ENCODE measurements around the gene DES.

DNA sequence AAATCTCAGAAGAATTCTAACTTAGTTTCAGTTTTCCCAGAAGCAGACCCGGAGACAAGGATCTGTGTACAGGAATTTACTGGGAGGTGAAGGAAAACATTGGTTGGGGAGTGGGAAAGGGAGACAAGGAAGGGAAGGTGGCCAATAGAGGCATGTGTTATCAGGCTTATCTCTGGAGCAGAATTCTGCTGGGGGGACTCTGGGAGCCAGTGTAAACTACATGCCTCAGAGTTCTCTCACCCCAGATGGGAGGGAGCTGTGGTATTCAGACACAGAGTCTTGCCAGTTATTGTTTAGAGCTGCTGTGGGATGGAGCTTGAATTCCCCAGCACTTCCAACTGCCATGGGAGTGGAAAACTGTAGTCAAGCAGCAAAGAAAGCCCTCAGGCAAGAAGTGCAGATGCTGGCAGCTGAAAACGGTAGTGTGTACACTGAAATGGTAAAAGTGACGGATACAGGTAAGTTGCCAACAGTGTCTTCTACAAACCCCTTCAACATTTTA lies 49.4 kb upstream of the DES start:
- no peak for TF ChIP-seq EZH2 (IDR thresholded peaks at IDR 0.05; ENCODE audit: low read length, unreplicated experiment)
- TF ChIP-seq, protein P1, sequence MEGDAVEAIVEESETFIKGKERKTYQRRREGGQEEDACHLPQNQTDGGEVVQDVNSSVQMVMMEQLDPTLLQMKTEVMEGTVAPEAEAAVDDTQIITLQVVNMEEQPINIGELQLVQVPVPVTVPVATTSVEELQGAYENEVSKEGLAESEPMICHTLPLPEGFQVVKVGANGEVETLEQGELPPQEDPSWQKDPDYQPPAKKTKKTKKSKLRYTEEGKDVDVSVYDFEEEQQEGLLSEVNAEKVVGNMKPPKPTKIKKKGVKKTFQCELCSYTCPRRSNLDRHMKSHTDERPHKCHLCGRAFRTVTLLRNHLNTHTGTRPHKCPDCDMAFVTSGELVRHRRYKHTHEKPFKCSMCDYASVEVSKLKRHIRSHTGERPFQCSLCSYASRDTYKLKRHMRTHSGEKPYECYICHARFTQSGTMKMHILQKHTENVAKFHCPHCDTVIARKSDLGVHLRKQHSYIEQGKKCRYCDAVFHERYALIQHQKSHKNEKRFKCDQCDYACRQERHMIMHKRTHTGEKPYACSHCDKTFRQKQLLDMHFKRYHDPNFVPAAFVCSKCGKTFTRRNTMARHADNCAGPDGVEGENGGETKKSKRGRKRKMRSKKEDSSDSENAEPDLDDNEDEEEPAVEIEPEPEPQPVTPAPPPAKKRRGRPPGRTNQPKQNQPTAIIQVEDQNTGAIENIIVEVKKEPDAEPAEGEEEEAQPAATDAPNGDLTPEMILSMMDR (conservative IDR thresholded peaks at IDR 0.05; ENCODE audit: low read depth, low read length), result no peak
